GM23338 (cell line): ENCODE results near the gene SEC24C. TPM values are rescaled to one million over a fixed set of nuclear protein-coding genes. Genes with fewer than 3 reads are reported as not detected.

Source experiments
- EZH2phosphoT487 ChIP-seq: fragments of 200-600 bp; sonication (generic); IDR thresholded peaks from one replicate; pipeline ENCODE4 v1.8.1; 2018; ENCODE audit warnings: antibody characterized with exemption; ENCODE audit not compliant: unreplicated experiment
- NANOG ChIP-seq: IDR thresholded peaks from 2 replicates; pipeline ENCODE4 v1.6.1; 2016; ENCODE audit warnings: antibody characterized with exemption, borderline replicate concordance
- POLR2AphosphoS5 ChIP-seq: IDR thresholded peaks from 2 replicates; pipeline ENCODE4 v1.6.1; 2016; ENCODE audit warnings: antibody characterized with exemption, low read depth
- REST ChIP-seq: IDR thresholded peaks from one replicate; pipeline ENCODE4 v1.6.1; 2018; ENCODE audit warnings: antibody characterized with exemption; ENCODE audit not compliant: unreplicated experiment
- ZNF114 ChIP-seq: fragments of 250-450 bp; sonication (Bioruptor Pico); IDR thresholded peaks from 2 replicates; pipeline ENCODE4 v1.5.0; 2020; ENCODE audit warnings: mild to moderate bottlenecking, moderate library complexity
- ZNF331 ChIP-seq: fragments of 250-450 bp; sonication (Bioruptor Pico); IDR thresholded peaks from 2 replicates; pipeline ENCODE4 v1.5.0; 2020; ENCODE audit warnings: low read depth, mild to moderate bottlenecking, moderate library complexity
- ZNF462 ChIP-seq: fragments of 250-450 bp; sonication (Bioruptor Pico); IDR thresholded peaks from 2 replicates; pipeline ENCODE4 v1.5.0; 2020; ENCODE audit warnings: mild to moderate bottlenecking, moderate library complexity
- polyA plus RNA-seq: library from polyadenylated mRNA; unstranded; fragments of >200 nt; fragmentation: Nextera tagmentation; extraction: Ambion mirVana; gene quantifications from 2 replicates; pipeline ENCODE4 v1.2.1, GENCODE V29; 2016
- total RNA-seq: library from RNA; depleted of rRNA; stranded (reverse); fragments of >200 nt; shearing (Covaris generic); gene quantifications from 2 replicates; pipeline ENCODE4 v1.2.3, GENCODE V29; 2014

The SEC24C gene
- total and polyA plus RNA-seq, 2 experiments from 2014 or later = 16.9 to 64.2 TPM

GRCh38 chr10:73773152-73773879 lies 29.1 kb downstream of the SEC24C start (continued):
- TF ChIP-seq ZNF462 (CRISPR knock-in tag) (no peak), ZNF114 (no peak), NANOG (no peak), REST (no peak), EZH2phosphoT487 (no peak), POLR2AphosphoS5 (no peak), ZNF331 (CRISPR knock-in tag) (no peak)
